Measurements from ENCODE around the gene SPA17.

SPA17 gene

GRCh38 chr11:124745270-124745834 lies 71.6 kb downstream of the SPA17 start:
- H3K27ac ChIP-seq: no peak overlapping the region
- TF ChIP-seq, protein P1, sequence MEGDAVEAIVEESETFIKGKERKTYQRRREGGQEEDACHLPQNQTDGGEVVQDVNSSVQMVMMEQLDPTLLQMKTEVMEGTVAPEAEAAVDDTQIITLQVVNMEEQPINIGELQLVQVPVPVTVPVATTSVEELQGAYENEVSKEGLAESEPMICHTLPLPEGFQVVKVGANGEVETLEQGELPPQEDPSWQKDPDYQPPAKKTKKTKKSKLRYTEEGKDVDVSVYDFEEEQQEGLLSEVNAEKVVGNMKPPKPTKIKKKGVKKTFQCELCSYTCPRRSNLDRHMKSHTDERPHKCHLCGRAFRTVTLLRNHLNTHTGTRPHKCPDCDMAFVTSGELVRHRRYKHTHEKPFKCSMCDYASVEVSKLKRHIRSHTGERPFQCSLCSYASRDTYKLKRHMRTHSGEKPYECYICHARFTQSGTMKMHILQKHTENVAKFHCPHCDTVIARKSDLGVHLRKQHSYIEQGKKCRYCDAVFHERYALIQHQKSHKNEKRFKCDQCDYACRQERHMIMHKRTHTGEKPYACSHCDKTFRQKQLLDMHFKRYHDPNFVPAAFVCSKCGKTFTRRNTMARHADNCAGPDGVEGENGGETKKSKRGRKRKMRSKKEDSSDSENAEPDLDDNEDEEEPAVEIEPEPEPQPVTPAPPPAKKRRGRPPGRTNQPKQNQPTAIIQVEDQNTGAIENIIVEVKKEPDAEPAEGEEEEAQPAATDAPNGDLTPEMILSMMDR (conservative IDR thresholded peaks at IDR 0.05): no peak

GRCh38 chr11:124745835-124746620 lies 72.3 kb downstream of the SPA17 start:
- TF ChIP-seq, protein P1 (conservative IDR thresholded peaks at IDR 0.05): peak; percentile 29; the same call in 1 of the 2 replicates
- peak overlapping the region; percentile 78 for H3K27ac ChIP-seq

GRCh38 chr11:124746621-124747243 lies 73.0 kb downstream of the SPA17 start:
- TF ChIP-seq, protein P1 (conservative IDR thresholded peaks at IDR 0.05): peak; percentile 81
- peak overlapping the region; percentile 78 for H3K27ac ChIP-seq
